SK-N-SH (cell line): Measurements from ENCODE around the gene SRGAP2B. TPM values are rescaled to one million over a fixed set of nuclear protein-coding genes. Genes with fewer than 3 reads are reported as not detected.
A peak's percentile ranks its signal among the peaks of the same experiment; 100 is the strongest.
"Not testable (repeated sequence)": the region's sequence is repeated elsewhere in the genome, so short reads cannot be mapped to it uniquely, and the experiment has no call there.

Experiments used
- CTCF ChIA-PET: fragments of 300-600, 350-600 bp; formaldehyde crosslinking; extraction: SDS; loops from one replicate; lab custom pipeline; 2021; lab: Yijun Ruan, JAX
- POLR2A ChIA-PET: fragments of 350-600 bp; sonication (Branson Sonifier 250); formaldehyde crosslinking; extraction: SDS; loops from one replicate; lab custom pipeline; 2020; ENCODE audit warnings: antibody characterized with exemption, inconsistent platforms; lab: Yijun Ruan, JAX
- DNase-seq: peaks from one replicate; pipeline ENCODE4 v3.0.0; 2012
- H2AFZ ChIP-seq: fragments of 200-600 bp; sonication (generic); 2 replicates; pipeline ENCODE4 v1.8.1; 2016; ENCODE audit warnings: antibody characterized with exemption, mild to moderate bottlenecking, low read depth
- H3F3A ChIP-seq: fragments of 200-600 bp; sonication (generic); replicated peaks from 2 replicates; pipeline ENCODE3; 2016; ENCODE audit warnings: antibody characterized with exemption, mild to moderate bottlenecking; ENCODE audit not compliant: insufficient read depth
- H3K27ac ChIP-seq, 2 experiments: fragments of 200-500 bp in 1 of 2; fragments of 200-600 bp in 1 of 2; sonication (Bioruptor generic) in 1 of 2; sonication (generic), shearing (Covaris generic) in 1 of 2; 2 replicates each; pipeline versions ENCODE4 v1.5.1 to v1.6.1; 2014 to 2016; ENCODE audit warnings: low read depth in 2 of 2, inconsistent platforms in 1 of 2, low read length in 1 of 2, mild to moderate bottlenecking in 1 of 2, mixed read lengths in 1 of 2
- H3K27me3 ChIP-seq: fragments of 200-600 bp; sonication (generic), shearing (Covaris generic); 2 replicates; pipeline ENCODE4 v1.6.1; 2016; ENCODE audit warnings: mixed run types; ENCODE audit not compliant: insufficient read depth
- H3K36me3 ChIP-seq, 2 experiments: fragments of 200-500 bp in 1 of 2; fragments of 200-600 bp in 1 of 2; sonication (Bioruptor generic) in 1 of 2; sonication (generic) in 1 of 2; replicated peaks in 1 of 2; 2 replicates each; pipeline versions ENCODE3 to v1.5.1; 2014 to 2016; ENCODE audit warnings: low read length in 1 of 2, mild to moderate bottlenecking in 1 of 2; ENCODE audit not compliant: insufficient read depth in 2 of 2, control insufficient read depth in 1 of 2
- H3K4me1 ChIP-seq, 2 experiments: fragments of 200-500 bp in 1 of 2; fragments of 200-600 bp in 1 of 2; sonication (Bioruptor generic) in 1 of 2; sonication (generic), shearing (Covaris generic) in 1 of 2; 2 replicates each; pipeline versions ENCODE4 v1.5.1 to v1.6.1; 2014 to 2016; ENCODE audit warnings: low read depth in 1 of 2, low read length in 1 of 2, mixed run types in 1 of 2; ENCODE audit not compliant: insufficient read depth in 2 of 2, control insufficient read depth in 1 of 2
- H3K4me2 ChIP-seq: fragments of 200-600 bp; sonication (generic), shearing (Covaris generic); 2 replicates; pipeline ENCODE4 v1.6.1; 2017; ENCODE audit warnings: mixed run types
- H3K4me3 ChIP-seq, 2 experiments: fragments of 200-500 bp in 1 of 2; fragments of 200-600 bp in 1 of 2; sonication (Bioruptor generic) in 1 of 2; sonication (generic), shearing (Covaris generic) in 1 of 2; 2 replicates each; pipeline versions ENCODE4 v1.5.1 to v1.8.1; 2014 to 2016; ENCODE audit warnings: low read depth in 2 of 2, inconsistent platforms in 1 of 2, low read length in 1 of 2, mild to moderate bottlenecking in 1 of 2, mixed read lengths in 1 of 2, moderate library complexity in 1 of 2
- H3K79me2 ChIP-seq: fragments of 200-600 bp; sonication (generic); 2 replicates; pipeline ENCODE4 v1.8.1; 2017; ENCODE audit warnings: mild to moderate bottlenecking; ENCODE audit not compliant: insufficient read depth
- H3K9ac ChIP-seq: fragments of 200-600 bp; sonication (generic); 2 replicates; pipeline ENCODE4 v1.6.1; 2017; ENCODE audit warnings: mixed run types
- H3K9me2 ChIP-seq: fragments of 200-600 bp; sonication (generic); 2 replicates; pipeline ENCODE4 v1.6.1; 2017; ENCODE audit warnings: mixed run types
- H3K9me3 ChIP-seq: fragments of 200-600 bp; sonication (generic); 2 replicates; pipeline ENCODE4 v1.6.1; 2017; ENCODE audit warnings: mixed run types, mild to moderate bottlenecking, moderate library complexity
- H4K20me1 ChIP-seq: fragments of 200-600 bp; sonication (generic); 2 replicates; pipeline ENCODE4 v1.6.1; 2017; ENCODE audit warnings: mild to moderate bottlenecking, mixed run types; ENCODE audit not compliant: insufficient read depth
- WGBS: methylation state at CpG from one replicate; pipeline ENCODE4 v1.1.6; 2017; ENCODE audit warnings: low lambda C conversion rate; 5-methylcytosine and 5-hydroxymethylcytosine counted together
- polyA plus RNA-seq, 3 experiments: library from polyadenylated mRNA; depleted of rRNA; stranded (reverse); fragments of >200 nt; gene quantifications; 2 replicates each; pipeline ENCODE4 v1.2.3, GENCODE V29; 2012

The SRGAP2B gene
- polyA plus RNA-seq, 1 of the 3 experiments (the other 2 are of a cell fraction) = 12.3 TPM

DNA sequence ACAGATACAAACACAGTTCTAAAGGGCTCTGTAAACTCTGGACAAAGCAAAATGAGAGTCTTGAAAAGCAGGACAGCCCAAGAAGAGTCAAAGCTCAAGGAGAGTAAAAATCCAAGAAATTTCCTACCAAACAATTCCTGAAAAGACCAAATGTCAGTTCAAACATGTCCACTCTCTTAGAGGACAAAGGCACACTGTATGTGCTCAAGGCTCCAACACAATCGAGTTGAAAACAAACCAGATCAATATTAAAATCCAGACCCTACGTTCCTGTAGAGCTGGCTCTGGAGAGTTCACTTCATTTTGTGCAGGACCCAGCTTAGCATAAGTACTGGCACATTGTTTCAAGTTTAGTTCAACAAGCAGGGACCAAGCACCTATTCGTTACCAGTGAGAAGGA lies 90.0 kb downstream of the SRGAP2B start:
- H3K4me3 ChIP-seq, H3K4me2 ChIP-seq, POLR2A ChIA-PET, DNase-seq, H3K9me2 ChIP-seq, H3K36me3 ChIP-seq, H3K27ac ChIP-seq, H3F3A ChIP-seq, H2AFZ ChIP-seq, CTCF ChIA-PET, H3K27me3 ChIP-seq, H3K79me2 ChIP-seq, H3K4me1 ChIP-seq, H3K9ac ChIP-seq, H4K20me1 ChIP-seq, H3K9me3 ChIP-seq: not testable (repeated sequence)
- 63% methylated on average over 2 of the region's 3 CpGs for WGBS

DNA sequence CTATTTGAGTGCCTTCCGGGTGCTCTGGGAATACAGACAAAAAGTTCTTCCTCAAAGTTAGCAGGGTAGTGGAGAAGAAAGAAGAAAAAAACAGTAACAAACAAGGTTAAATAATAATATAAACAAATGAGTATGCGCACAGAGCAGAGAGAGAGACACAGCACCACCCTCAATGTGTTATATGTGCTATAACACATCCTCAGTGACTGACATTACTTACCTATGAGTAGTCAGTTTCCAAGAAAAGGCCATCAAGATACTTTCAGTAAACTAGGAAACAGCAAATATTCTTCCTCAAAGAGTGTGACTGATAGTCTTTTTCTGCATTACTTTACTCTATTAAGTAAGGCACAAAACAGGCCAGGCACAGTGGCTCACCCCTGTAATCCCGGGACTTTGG lies 93.7 kb downstream of the SRGAP2B start:
- H3K9me3 ChIP-seq, H3K4me1 ChIP-seq, H3K27ac ChIP-seq, H3F3A ChIP-seq, H3K4me3 ChIP-seq, H3K36me3 ChIP-seq, H3K79me2 ChIP-seq, POLR2A ChIA-PET, H3K4me2 ChIP-seq, H2AFZ ChIP-seq, DNase-seq, CTCF ChIA-PET, H3K9me2 ChIP-seq, H3K27me3 ChIP-seq, H4K20me1 ChIP-seq, H3K9ac ChIP-seq: not testable (repeated sequence)
- WGBS = 97% methylated on average over 3 of the region's 3 CpGs

DNA sequence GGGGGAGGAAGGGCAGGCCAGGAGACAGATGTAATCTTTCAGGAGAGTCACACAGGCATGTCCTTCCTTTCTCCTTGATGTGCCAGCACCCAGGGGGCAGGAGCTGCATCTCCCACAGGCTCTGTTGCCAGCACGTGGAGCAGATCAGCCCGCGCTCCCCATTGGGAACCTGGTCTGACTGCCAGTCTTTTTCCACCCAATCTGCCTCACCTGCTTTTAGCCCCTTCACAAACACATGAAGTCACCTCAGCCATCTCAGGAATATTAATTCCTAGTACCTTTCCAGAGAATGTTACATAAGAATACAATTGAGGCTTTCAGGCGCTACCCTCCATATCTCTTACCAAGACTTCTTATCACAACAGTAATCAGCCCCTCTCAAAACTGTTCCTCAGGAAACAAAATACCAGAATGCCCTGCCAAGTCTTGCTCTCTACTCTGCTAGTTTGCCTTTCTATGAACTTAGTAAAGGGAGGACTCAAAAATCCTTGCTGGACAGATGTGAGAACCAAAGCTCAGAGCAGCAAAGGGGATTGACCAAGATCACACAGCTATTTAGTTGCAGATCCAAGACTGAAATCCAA lies 94.3 kb downstream of the SRGAP2B start:
- H3K36me3 ChIP-seq, H3K4me3 ChIP-seq, CTCF ChIA-PET, DNase-seq, H3K4me2 ChIP-seq, H3K27me3 ChIP-seq, H3K79me2 ChIP-seq, H3K9me3 ChIP-seq, H3K9ac ChIP-seq, H3F3A ChIP-seq, POLR2A ChIA-PET, H2AFZ ChIP-seq, H3K9me2 ChIP-seq, H3K4me1 ChIP-seq, H4K20me1 ChIP-seq, H3K27ac ChIP-seq: not testable (repeated sequence)
- 100% methylated on average over 1 of the region's 4 CpGs for WGBS

DNA sequence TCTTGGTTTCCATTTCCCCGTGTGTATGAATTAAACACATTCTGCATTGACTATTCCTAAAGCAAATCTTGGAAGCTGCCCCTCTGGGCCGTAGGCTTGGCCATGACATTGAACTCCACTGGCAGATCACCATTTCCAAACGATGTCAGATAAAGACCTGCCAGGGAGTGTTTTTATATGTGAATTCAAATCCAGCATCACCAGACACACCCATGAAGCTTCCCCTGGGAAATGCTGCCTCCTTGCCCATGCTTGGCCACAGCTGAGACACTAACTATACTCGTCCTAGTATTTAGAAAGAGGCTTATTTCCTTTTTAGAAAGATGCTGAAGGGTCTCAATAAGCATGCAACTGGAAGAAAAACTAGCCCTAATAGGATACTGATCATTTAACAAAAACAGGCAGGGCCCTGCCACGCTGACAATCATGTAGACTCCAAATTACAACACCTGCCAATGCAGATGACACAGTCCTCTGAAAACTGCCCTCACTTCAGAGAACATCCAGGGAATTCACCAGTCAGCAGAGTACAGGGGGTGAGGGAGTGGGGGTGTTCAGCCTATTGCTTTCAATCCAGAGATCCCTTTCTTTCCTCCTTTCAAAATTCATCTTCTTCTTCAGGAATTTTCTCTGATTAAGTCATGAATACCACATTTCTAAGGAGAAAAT lies 94.9 kb downstream of the SRGAP2B start:
- POLR2A ChIA-PET, H3K9me3 ChIP-seq, H3K4me2 ChIP-seq, H3K4me1 ChIP-seq, H3K36me3 ChIP-seq, H2AFZ ChIP-seq, H3K79me2 ChIP-seq, H3K9me2 ChIP-seq, DNase-seq, H3K27me3 ChIP-seq, H3K4me3 ChIP-seq, H4K20me1 ChIP-seq, H3K9ac ChIP-seq, H3K27ac ChIP-seq, CTCF ChIA-PET, H3F3A ChIP-seq: not testable (repeated sequence)
- no CpG with 5 or more reads among the region's 5 CpGs for WGBS

DNA sequence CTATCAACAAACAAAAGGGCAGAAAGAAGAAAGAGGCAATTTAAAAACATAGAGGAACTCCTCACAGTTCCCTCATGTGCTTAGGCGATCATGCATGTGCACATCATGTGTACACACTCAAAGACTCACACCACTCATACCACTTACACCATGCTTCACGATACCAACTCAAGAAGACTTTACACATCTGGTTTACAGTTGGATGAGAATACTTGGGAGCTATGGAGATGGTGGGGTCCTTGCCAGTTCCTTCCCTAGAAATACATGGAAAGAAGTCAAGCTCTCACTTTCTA lies 96.2 kb downstream of the SRGAP2B start:
- H3F3A ChIP-seq, CTCF ChIA-PET, H2AFZ ChIP-seq, H3K79me2 ChIP-seq, H3K27me3 ChIP-seq, DNase-seq, H4K20me1 ChIP-seq, H3K4me1 ChIP-seq, POLR2A ChIA-PET, H3K9me2 ChIP-seq, H3K4me3 ChIP-seq, H3K36me3 ChIP-seq, H3K9me3 ChIP-seq, H3K9ac ChIP-seq: not testable (repeated sequence)
- Histone ChIP-seq H3K4me2 (0 out of 2 replicates have a peak overlapping the region, but pooled peaks have one; percentile 44), H3K27ac (peak overlapping the region in 1 of 2 experiments; percentile 69; a peak in 1 of 4 replicates)
- 100% methylated on average over 1 of the region's 2 CpGs for WGBS

DNA sequence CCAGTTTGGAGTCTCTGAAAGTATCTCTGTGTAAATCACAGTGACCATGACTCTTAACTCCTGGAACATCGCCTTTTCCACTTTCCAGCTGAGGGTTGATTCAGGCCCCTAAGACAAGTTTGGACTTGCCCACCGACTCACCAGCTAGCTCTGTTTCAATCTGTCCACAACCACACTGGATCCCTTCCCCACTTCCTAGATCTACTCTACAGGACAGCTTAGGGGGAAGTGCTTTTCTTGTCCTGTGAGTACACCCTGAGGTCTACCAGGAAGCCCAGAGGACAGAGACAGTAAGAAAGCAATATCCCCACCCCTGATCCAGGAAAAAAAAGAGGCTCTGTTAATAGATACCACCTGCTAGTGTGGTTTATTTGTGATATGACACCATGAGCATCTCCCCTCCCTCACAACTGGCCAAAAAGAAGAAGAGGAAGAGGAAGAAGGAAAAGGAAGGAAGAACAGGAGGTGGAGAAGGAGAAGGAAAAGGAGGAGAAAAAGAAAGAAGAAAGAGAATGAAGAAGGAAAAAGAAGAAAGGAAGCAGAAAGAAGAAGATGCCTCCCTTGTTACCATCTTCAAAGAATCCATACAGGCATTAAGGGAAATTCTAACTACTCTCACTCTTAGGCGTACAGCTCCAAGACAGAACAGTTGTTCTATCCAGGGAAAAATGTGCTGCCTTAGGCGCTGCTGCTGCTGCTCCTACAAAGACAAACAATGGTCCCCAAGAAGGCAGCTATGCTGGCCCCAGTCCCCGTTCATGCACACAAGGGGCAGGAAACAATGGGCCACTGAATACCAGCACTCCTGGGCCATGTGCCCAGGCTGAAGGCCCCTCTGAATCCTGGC lies 96.8 kb downstream of the SRGAP2B start:
- H3K27me3 ChIP-seq, POLR2A ChIA-PET, H3F3A ChIP-seq, H2AFZ ChIP-seq, H3K79me2 ChIP-seq, H3K4me1 ChIP-seq, H3K4me3 ChIP-seq, H3K9me3 ChIP-seq, CTCF ChIA-PET, H3K9ac ChIP-seq, H3K9me2 ChIP-seq, H4K20me1 ChIP-seq, DNase-seq, H3K36me3 ChIP-seq: not testable (repeated sequence)
- 90% methylated on average over 3 of the region's 5 CpGs for WGBS
- H3K27ac ChIP-seq = peak overlapping the region in 1 of 2 experiments; percentile 69; a peak in 2 of 4 replicates
- H3K4me2 ChIP-seq = peak overlapping the region; percentile 44; the same call in 1 of the 2 replicates
